ENCODE data around the gene MAL.
"Not testable (repeated sequence)": the region's sequence is repeated elsewhere in the genome, so short reads cannot be mapped to it uniquely, and the experiment has no call there.

The MAL gene

GRCh38 chr2:95031726-95032116 lies 6.2 kb downstream of the MAL start:
- no peak overlapping the region for H3K4me3 ChIP-seq (ENCODE audit: low read depth, low read length)

- no peak overlapping the region for H3K4me3 ChIP-seq (ENCODE audit: low read depth, low read length)
Observed at GRCh38 chr2:95032341-95032740, 6.8 kb downstream of the MAL start.

- no peak overlapping the region for H3K4me3 ChIP-seq (ENCODE audit: low read depth, low read length)
Observed at GRCh38 chr2:95032868-95033603, 7.5 kb downstream of the MAL start.

GRCh38 chr2:95034221-95034620 lies 8.7 kb downstream of the MAL start:
- no peak overlapping the region for H3K4me3 ChIP-seq (ENCODE audit: low read depth, low read length)

- no peak overlapping the region for H3K4me3 ChIP-seq (ENCODE audit: low read depth, low read length)
Observed at GRCh38 chr2:95034818-95035217, 9.3 kb downstream of the MAL start.

GRCh38 chr2:95036596-95037383 lies 11.3 kb downstream of the MAL start:
- H3K4me3 ChIP-seq (ENCODE audit: low read depth, low read length): no peak overlapping the region

GRCh38 chr2:95037384-95037839 lies 11.9 kb downstream of the MAL start:
- no peak overlapping the region for H3K4me3 ChIP-seq (ENCODE audit: low read depth, low read length)

GRCh38 chr2:95037841-95038585 lies 12.5 kb downstream of the MAL start:
- H3K4me3 ChIP-seq (ENCODE audit: low read depth, low read length): not testable (repeated sequence)

GRCh38 chr2:95038635-95039298 lies 13.3 kb downstream of the MAL start:
- no peak overlapping the region for H3K4me3 ChIP-seq (ENCODE audit: low read depth, low read length)

- no peak overlapping the region for H3K4me3 ChIP-seq (ENCODE audit: low read depth, low read length)
Observed at GRCh38 chr2:95039363-95039762, 13.9 kb downstream of the MAL start.

GRCh38 chr2:95039978-95040377 lies 14.5 kb downstream of the MAL start:
- H3K4me3 ChIP-seq (ENCODE audit: low read depth, low read length): no peak overlapping the region

GRCh38 chr2:95040426-95040825 lies 14.9 kb downstream of the MAL start:
- no peak overlapping the region for H3K4me3 ChIP-seq (ENCODE audit: low read depth, low read length)

- H3K4me3 ChIP-seq (ENCODE audit: low read depth, low read length): no peak overlapping the region
Observed at GRCh38 chr2:95041060-95041823, 15.7 kb downstream of the MAL start.

GRCh38 chr2:95041824-95042442 lies 16.4 kb downstream of the MAL start:
- no peak overlapping the region for H3K4me3 ChIP-seq (ENCODE audit: low read depth, low read length)

GRCh38 chr2:95042472-95043271 lies 17.2 kb downstream of the MAL start:
- H3K4me3 ChIP-seq (ENCODE audit: low read depth, low read length): no peak overlapping the region

GRCh38 chr2:95043300-95044093 lies 18.0 kb downstream of the MAL start:
- no peak overlapping the region for H3K4me3 ChIP-seq (ENCODE audit: low read depth, low read length)

GRCh38 chr2:95044601-95045000 lies 19.1 kb downstream of the MAL start:
- no peak overlapping the region for H3K4me3 ChIP-seq (ENCODE audit: low read depth, low read length)

- no peak overlapping the region for H3K4me3 ChIP-seq (ENCODE audit: low read depth, low read length)
Observed at GRCh38 chr2:95046371-95047112, 21.0 kb downstream of the MAL start.
